SKM-1 (cell line): ENCODE measurements around the gene SMIM14.
"Not testable (repeated sequence)": the region's sequence is repeated elsewhere in the genome, so short reads cannot be mapped to it uniquely, and the experiment has no call there.

ENCODE experiments used
- DNase-seq: peaks from one replicate; lab custom pipeline; 2025; ENCODE audit not compliant: unreplicated experiment; lab: John Stamatoyannopoulos, UW

Gene SMIM14

DNA sequence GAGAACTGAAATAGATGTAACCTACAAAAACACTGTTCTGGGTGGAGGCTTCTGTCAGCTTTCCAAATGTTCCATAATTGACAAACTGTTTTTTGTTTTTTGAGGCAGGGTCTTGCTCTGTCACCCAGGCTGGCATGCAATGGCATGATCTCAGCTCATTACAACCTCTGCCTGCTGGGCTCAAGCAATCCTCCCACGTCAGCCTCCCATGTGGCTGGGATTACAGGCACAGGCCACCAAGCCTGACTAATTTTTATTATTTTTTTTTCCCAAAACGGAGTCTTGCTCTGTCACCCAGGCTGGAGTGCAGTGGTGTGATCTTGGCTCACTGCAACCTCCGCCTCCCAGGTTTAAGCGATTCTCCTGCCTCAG, 136.0 kb downstream of the SMIM14 start:
- DNase-seq = not testable (repeated sequence)

GRCh38 chr4:39502019-39502663, 136.5 kb downstream of the SMIM14 start:
- DNase-seq = no peak

GRCh38 chr4:39498727-39499020, 140.0 kb downstream of the SMIM14 start:
- no peak for DNase-seq

- no peak for DNase-seq
These were observed 140.5 kb downstream of the SMIM14 start for GRCh38 chr4:39497909-39498726.
